SK-MEL-5 (cell line): Measurements from ENCODE around the gene MMP23B. TPM values are rescaled to one million over a fixed set of nuclear protein-coding genes. Genes with fewer than 3 reads are reported as not detected.

Experiments
- DNase-seq: peaks from one replicate; pipeline ENCODE4 v3.0.0-alpha.2; 2016; ENCODE audit warnings: low read depth, low spot score
- in situ Hi-C: cut with HindIII; loops from 2 replicates; pipeline ENCODE4 v1.10.0; 2016; ENCODE audit warnings: low sequenced_read_pairs, high pct_unique_total_duplicates, low pct_unique_long_range_greater_than_20kb
- total RNA-seq: library from RNA; depleted of rRNA; stranded (reverse); fragments of >200 nt; shearing (Covaris generic); gene quantifications from 2 replicates; pipeline ENCODE4 v1.2.3, GENCODE V29; 2014

MMP23B gene
- total RNA-seq, 1 experiment from 2014 or later = not detected

GRCh38 chr1:1615256-1616044, 16.5 kb upstream of the MMP23B start, which contains the start of gene MIB2:
TSS of gene MIB2 (plus strand) at chr1:1615500. CDS start at chr1:1623453, 7,953 bp downstream.
- in situ Hi-C loops = no loop called here
- peak; percentile 95 for DNase-seq

- in situ Hi-C loops = no loop called here
- peak; percentile 24 for DNase-seq
Observed at GRCh38 chr1:1616045-1616790, 15.8 kb upstream of the MMP23B start.

- in situ Hi-C loops = no loop called here
- DNase-seq = no peak
Observed at GRCh38 chr1:1616838-1617237, 15.1 kb upstream of the MMP23B start.

GRCh38 chr1:1617516-1617915, 14.5 kb upstream of the MMP23B start:
- in situ Hi-C loops = no loop called here
- DNase-seq = no peak

- in situ Hi-C loops = no loop called here
- DNase-seq = no peak
Observed at GRCh38 chr1:1617925-1618324, 14.0 kb upstream of the MMP23B start.

DNA sequence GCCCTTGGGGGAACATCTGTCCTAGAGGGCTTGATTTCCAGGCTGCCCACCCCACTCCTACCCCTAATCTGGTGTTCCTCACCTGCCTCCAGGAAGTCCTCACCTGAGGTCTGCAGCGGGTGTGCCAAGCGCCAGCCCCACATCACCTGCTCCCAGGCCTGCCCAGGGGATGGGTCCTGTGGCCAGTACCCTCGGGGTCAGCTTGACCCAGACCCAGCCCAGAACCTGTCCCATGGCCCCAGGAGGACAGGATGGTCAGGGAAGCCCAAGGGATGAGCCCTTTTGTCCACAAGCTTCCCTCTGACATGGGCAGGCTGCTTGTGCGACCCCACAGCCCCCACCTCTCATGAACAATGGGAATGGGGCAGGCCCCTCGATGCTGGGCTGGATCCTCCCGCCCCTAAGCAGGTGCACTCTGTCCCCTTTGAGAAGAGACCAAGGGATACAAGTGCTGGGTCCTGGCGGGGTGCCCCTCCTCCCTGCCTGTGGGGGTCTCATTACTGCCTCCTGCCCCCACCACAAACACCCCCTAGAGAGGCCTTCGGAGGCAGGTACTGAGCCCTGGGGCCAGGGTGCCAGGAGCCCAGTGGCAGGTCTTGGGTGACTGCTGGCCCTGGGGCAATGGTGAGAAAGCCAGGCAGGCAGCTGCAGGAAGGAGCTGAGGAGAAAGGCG, 13.4 kb upstream of the MMP23B start:
- no peak for DNase-seq
- in situ Hi-C loops = no loop called here

DNA sequence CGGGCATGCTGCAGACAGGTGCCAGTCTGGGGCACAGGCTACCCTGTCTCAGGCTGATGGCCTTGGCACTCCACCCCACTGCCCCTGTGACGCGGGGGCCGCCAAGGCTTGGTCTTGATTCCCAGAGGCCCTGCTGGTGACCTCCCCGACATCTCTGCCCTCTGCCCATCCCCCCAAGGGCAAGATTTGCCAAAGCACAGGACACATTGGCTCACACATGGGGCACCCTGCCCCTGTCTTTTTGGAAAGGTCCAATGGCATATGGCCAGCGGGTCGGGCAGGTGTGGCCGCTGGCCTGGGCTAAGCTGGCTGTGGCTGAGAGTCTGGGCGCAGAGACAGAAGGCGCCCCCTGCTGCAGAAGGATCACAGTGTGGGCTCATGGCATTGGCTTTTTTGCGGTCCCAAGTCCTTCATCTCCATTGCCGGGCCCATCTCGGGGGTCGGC, 12.0 kb upstream of the MMP23B start:
- in situ Hi-C loops = no loop called here
- DNase-seq = peak; percentile 50

DNA sequence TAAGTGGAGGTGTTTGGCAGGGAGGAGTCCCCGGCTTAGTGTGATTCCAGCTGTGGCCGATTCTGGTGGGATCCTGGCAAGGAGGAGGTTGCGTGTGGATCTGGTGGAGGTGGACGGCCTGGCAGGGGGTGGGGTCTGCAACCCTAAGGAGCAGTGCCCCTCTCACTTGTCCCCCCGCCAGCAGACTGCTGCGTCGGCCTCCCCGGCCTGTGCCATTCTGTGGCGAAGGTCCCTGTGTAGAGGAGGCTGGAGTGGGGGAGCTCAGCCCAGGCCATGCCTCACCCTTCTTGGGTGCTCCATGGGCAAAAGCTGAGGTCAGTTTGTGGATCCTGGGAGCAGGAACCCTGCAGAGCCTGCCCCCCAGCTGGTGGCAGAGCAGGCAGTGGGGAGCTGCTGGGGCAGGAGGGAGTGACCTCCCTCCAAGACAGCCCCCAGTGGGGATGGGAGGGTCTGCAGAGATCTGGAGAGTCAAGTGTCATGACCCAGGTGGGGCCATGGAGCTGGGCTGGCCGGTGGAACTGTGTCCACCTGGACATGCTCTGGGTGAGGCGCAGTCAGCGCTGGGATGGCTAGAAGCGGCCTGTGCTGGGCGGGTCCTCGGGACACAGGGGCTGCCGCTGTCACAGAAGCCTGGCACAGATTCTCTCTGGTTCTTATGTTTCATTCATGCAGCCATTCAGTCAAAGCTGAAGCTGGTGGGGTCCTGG, 11.4 kb upstream of the MMP23B start:
- no peak for DNase-seq

GRCh38 chr1:1621173-1622009, 10.6 kb upstream of the MMP23B start:
- in situ Hi-C loops = no loop called here
- DNase-seq = no peak

More for the DNA sequence above, 11.4 kb upstream of the MMP23B start:
- in situ Hi-C loops = no loop called here

DNA sequence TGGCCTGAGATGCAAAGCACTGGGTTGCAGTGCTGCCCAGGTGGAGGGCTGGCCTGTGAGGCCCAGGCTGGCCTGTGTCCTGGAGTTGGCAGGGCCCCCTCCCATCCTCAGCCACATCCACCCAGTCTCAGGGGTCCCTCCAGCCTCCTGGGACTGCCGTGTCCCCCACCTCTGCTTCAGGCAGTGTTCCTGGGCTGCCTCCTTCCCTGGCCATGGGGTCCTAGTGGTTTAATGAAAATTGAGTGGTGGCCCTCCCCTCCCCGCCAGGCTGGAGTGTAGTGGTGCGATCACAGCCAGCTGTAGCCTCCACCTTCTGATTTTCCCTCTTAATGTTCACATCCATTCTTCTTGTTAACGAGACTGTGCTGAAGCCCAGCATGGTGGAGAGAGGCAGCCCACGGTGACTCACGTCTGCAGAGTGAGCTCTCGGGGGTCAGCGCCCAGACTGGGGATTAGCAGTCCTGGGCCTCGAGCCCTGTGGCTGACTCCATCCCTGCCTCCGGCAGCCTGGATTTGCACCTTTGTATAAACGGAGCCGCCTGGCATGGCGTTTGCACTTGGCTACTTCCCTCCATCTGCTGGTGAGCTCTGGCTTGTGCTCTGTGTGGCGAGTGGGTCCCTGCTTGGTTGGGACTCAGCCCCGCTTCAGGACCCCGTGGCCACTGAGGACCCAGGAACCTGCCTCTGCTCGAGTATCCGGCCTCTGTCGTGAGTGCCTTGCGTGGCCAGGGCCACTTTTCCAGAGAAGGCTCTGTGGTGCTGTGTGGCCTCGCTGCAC, 9.8 kb upstream of the MMP23B start:
- no peak for DNase-seq
- in situ Hi-C loops = no loop called here

DNA sequence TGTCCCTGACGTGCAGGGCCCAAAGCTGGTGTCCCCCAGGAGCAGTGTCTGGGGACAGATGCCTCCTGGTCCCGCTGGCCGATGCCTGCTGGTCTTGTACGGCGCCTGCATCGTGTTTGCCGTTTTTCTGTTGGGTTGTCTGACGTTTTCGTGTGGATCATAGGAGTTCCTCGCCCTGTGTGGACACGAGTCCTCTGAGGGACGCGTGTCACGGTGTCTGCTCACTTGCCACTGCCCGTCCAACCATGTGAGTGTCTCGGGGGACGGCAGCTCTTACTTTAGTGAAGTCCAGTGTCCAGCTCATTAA, 9.2 kb upstream of the MMP23B start:
- DNase-seq = no peak
- in situ Hi-C loops = no loop called here

- in situ Hi-C loops = no loop called here
- no peak for DNase-seq
Observed at GRCh38 chr1:1623181-1623630, 8.8 kb upstream of the MMP23B start.

GRCh38 chr1:1623631-1624442, 8.1 kb upstream of the MMP23B start:
- in situ Hi-C loops = no loop called here
- no peak for DNase-seq

GRCh38 chr1:1624443-1625403, 7.2 kb upstream of the MMP23B start:
- in situ Hi-C loops = no loop called here

DNA sequence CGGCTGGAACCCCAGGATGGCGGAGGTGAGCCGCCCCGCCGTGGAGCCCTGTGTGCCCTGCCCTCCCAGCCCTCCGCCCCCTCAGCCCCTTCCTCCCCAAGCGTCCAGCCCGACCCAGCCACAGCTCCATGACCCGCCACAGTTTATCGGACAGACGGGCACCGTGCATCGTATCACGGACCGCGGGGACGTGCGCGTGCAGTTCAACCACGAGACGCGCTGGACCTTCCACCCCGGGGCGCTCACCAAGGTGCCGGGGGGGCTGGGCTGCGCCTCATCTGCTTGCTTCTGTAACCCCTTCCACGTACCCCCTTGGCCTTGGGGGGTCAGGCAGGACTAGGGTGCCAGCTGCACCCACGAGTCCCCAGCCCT, 6.6 kb upstream of the MMP23B start:
- in situ Hi-C loops = no loop called here
- no peak for DNase-seq

More at GRCh38 chr1:1624443-1625403, 7.2 kb upstream of the MMP23B start:
- DNase-seq = no peak
